Thyroid gland (tissue), 4 donors: ENCODE measurements around the gene KCNQ1.

Source experiments
- CTCF ChIP-seq, 6 experiments: fragments of 200-600 bp in 3 of 6; fragments of 450-650 bp in 3 of 6; sonication (generic) in 3 of 6; IDR thresholded peaks; one replicate each; pipeline ENCODE4 v1.5.1; 2016 to 2019; ENCODE audit warnings: antibody characterized with exemption in 6 of 6, mild to moderate bottlenecking in 2 of 6, inconsistent platforms in 1 of 6, moderate library complexity in 1 of 6
- POLR2A ChIP-seq, 2 donors: fragments of 450-650 bp; IDR thresholded peaks; one replicate each; pipeline ENCODE4 v1.6.1; 2017; ENCODE audit warnings: antibody characterized with exemption in 2 of 2, mild to moderate bottlenecking in 2 of 2, moderate library complexity in 1 of 2

- TF ChIP-seq CTCF (IDR thresholded peaks at IDR 0.05) (no peak), POLR2A (IDR thresholded peaks at IDR 0.05) (no peak)
These were observed 263.4 kb downstream of the KCNQ1 start for GRCh38 chr11:2708151-2708581.
